GM18873 (cell line): Measurements from ENCODE around the gene SAMD5.

Experiments used
- ATAC-seq: cut with Tn5 transposase; IDR thresholded peaks from one replicate; pipeline ENCODE4 v1.9.1; 2021; ENCODE audit warnings: mild to moderate bottlenecking, moderate library complexity, moderate number of reproducible peaks; ENCODE audit not compliant: unreplicated experiment, low FRiP score

Gene SAMD5

DNA sequence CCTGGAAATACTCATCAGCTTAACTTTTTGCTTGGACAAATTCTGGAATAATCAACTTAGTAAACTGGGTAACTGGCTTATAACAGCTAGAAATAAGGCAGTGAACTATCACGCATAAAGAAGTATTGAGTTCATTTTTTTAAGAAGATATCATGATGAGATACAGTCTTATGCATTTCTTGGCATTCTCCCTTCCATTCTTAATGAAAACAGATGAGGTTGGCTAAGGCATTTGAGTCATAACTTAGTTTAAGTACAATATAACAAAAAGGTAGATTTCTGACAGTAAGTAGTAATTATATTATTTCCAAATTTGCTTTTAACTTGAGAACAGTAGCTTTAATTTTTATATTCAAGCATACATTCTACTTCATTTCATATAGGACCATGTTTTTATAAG lies 56.1 kb downstream of the SAMD5 start:
- no peak for ATAC-seq

DNA sequence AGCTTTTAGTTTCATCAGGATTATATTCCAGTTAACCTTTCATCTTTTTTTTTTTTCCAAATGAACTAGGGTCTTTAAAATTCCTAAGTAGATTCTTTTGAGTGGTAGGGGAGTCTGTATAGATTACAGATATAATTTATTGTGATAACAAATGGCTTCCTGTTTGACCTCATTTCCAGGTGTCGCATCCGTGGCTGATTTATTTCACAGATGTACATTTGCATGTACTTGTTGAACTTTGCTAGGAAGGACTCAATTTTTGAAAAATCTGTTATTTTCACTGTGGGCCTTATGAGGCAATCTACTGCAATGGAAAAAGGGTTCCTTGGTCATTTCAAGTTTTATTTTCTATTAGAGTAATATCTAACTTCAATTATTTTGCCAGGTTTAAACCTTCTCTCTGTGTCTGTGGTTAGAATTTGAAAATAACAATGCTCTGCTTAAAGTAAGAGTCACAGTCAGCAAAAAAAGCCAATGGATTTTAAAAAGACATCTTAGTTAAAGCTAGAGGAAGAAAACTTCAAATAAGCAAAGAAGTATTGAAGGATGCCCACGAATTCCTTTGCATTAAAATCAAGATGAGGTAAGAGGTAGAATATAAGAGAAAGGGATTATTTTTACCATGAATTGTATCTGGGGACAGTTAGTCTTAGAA lies 57.9 kb downstream of the SAMD5 start:
- ATAC-seq, result no peak

DNA sequence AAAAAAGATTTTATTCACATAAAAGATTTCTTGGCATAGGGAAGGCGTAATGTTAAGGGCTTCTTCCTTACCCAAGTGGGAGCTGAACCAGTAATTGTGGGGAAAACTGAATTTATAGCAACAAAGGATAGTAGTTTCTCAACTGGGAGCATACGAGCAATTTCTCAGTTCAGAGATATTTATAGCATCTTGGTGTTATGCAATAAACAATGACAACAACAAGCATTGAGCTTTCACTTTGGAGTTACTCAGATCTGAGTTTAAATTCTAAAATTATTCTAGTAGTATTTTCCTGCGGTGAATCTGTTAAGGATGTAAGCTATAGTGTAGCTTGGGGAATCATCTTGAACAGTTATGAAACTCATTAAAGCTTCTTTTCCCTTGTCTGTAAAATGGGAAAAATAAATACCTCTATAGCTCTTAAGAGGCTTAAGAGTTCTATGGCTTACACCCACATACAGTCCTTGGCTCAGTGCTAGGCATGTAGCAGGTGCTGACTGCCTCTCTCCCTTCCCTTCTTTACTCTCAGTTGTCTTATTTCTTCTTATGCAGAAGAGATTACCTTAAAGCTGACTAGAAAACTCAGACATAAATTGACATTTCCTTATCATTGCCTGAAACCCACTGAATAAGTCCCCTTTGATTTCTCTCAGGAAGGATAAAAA lies 58.8 kb downstream of the SAMD5 start:
- no peak for ATAC-seq

DNA sequence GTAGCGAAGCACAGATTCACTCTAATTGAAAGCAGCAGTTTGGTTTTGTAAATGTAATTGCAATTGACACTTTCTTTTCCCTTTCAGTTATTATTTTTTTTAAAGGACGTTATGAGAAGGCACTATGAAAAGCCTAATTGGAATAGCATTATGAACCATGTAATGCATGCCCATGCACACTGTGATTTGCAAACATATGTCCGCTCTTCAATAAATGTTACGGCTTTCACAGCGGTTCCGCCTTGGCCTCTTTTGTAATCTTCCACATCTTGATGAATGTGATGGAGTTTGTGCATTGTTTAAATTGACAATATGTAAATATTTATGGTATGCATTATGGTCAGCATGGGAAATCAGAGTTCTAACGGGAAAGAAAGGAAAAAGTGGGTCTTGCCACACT lies 61.3 kb downstream of the SAMD5 start:
- ATAC-seq, result no peak

DNA sequence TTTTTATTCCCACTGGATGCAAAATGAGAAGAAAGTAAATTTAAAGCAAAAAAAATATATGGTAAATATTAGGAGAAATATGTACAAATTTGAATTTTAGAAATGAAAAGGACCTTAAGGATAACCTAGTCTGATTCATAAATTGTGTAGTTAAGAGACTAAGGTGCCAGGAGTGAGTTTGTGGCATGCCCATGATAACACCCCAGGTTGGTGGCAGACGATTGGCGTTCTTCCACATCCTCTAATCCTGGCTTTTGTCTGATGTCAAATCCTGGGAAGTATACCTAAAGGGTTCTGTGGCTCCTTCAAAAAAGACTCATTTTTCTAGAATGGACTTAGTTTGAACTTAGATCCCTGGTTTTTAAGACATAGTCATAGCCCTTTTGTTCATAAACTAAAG lies 62.2 kb downstream of the SAMD5 start:
- ATAC-seq, result no peak

DNA sequence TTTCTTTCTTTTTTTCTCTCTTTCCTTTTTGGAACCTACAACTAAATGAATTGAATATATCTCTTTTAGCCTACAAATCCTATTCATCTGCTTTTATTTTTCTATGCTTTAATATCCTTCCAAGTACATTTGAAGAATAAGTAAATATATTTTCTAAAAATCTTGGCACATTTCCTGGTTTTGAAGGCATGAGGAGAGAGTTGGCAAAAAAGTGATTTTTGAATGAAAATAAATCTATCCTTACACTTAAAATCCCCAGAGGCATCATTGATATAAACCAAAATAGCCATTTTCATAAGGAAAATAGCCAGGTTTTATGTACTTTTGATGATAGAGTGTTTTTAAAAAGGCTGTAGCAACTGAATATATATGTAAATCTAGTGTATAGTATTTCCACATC lies 69.0 kb downstream of the SAMD5 start:
- ATAC-seq, result no peak

DNA sequence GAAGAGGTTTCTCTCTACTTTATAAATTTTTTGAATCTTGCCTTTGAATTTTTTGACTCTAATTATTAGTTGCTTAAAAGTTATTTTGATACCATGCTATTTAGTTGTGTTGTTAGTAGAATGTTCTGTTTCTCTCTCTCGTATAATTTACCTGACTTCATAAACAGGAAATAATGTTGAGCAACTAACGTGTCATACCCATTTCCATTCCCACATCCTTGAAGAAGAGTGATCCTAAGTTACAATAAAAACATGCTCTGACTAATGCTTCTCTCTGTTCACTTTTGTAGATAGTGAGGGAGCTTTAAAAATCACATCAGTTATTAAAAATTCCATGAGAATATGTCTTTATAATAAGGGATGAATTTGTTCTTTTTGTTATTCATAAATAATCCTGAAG lies 69.7 kb downstream of the SAMD5 start:
- ATAC-seq, result no peak

DNA sequence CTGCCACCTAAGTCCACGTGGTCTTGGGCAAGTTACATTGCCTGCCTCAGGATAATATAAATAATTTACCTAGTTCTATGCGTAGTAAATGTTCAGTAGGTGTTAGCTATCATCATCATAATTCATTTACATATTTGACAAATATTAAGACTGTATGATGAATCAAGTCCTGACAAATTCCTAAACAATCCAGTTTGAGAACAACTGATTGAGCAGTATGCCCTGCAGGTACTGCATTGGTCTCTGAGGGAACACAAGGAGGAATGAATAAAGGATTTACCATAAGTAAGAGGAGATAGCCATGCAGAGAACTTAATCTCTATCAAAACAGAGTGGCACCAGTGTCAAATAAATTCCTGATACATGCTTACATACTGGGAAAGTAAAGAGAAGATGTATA lies 70.4 kb downstream of the SAMD5 start:
- no peak for ATAC-seq

DNA sequence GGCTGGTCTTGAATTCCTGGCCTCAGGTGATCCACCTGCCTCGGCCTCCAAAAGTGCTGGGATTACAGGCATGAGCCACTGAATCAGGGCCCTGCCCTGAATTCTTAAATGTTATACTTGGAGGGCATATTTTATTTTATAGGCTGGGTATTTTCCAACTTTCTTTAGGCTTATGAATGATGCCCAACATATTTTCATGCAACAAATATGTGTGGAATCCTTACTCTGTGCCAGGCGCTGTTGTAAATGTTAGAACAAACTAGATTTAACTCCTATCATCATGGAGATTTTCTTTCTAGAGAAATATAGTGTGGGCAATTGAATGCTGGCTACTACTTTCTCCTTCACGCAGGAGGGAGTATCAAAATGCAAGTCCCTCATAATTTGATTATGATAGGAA lies 71.2 kb downstream of the SAMD5 start:
- no peak for ATAC-seq

DNA sequence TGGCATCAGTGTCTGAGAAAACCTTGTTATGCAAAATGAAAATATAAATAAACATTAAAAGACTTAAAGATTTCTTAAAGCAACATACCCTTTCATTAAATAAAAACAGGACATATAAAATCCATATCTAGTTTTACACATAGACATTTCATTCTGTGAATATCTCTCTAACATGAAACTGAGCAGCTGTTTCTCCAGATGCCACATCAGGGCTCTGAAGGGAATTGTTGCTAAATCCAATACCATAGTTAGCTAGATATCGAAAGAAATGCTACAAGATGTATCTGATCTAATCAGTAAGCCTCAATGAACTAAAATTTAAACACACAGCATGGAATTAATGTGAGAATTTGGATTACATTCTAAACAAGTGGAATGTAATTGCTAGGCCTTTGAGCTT lies 74.5 kb downstream of the SAMD5 start:
- no peak for ATAC-seq

DNA sequence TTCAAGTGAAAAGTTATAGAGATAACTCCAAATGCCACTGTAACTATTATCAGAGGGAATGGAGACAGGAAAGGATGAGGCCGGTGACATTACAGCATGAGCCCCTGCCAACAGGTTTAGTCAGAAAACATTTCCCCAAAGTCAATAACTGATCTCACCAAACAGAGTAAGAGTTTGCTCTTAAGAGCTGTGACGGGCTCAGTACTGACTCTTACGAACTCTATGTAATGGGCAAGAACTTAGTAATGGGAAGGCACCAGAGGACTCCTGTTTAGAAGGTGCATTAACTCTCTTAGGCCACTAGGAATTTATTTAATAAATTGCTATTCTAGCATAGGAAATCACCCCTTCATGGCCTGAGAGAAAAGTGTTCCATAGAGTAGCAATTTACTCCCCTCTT lies 76.8 kb downstream of the SAMD5 start:
- no peak for ATAC-seq

DNA sequence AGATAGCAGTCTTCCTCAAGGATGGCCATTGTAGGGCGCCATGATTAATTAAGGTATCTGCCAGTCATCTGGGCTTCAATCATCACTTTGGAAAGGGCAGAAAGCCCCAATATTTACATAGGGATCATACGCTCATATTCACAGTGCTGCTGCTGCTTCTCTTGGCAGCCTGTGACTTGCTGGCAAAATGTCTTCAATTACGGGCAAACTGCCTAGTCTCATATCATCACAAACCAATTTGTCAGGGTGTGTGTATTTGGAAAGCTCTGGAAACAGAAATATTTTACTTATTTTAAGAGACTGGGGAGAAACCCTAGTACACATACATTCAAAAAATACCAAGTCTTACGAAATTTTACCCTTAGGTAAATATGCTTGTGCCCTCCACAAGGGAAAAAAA lies 77.6 kb downstream of the SAMD5 start:
- ATAC-seq, result no peak

DNA sequence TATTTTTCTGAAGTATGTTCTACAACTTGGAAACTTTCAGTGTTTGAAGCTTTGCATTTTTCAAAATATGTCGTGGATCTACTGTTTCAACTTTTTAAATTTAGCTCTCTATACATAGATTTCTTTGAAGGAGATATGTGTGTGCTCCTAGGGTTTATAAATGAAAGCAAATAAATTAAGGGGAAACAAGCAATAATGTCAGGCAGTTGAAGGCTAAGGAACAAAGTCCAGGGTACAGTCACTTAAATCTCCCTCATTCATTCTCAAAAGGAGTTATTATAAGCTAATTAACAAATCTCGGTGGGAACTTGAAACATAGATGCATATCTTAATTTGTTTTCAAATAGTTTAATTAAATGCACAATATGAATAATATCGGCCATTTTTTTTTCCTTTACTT lies 79.4 kb downstream of the SAMD5 start:
- ATAC-seq, result no peak

DNA sequence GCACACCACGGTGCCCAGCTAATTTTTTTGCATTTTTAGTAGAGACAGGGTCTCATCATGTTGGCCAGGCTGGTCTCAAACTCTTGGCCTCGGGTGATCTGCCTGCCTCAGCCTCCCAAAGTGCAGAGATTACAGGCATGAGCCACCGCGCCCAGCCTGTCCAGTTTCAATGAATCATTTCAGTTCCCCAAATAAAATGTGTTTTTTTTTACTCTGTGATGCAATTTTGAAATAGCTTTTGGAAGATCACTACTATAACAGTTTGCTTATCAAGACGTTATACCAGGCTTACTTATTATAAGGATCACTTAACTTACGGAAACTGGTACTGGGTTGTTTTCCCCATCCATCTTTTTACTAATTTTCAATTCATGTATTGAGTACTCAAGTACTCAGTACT lies 80.0 kb downstream of the SAMD5 start:
- ATAC-seq, result no peak

DNA sequence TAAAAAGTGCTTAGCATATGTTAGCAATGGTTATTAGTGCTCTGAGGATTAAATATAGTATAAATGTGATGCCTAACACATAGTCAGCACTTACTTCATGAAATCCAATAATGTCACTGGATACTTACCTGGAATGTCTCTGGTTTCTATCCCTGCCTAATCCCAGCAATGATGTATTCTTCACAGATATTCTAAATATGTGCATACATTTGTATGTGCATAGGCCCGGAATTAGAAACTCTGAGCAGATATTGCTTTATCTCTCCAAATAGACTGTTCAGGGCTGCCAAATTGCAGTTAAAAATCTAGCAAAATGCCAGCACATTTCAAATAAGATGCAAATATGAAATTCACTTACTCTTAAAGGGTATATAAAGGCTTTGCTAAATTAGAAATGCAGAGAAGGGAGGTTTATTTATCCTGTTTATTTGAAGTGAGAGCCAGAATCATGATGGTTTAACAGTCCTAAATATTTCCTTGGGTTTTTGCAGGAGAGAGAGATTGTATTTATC lies 81.3 kb downstream of the SAMD5 start:
- no peak for ATAC-seq

DNA sequence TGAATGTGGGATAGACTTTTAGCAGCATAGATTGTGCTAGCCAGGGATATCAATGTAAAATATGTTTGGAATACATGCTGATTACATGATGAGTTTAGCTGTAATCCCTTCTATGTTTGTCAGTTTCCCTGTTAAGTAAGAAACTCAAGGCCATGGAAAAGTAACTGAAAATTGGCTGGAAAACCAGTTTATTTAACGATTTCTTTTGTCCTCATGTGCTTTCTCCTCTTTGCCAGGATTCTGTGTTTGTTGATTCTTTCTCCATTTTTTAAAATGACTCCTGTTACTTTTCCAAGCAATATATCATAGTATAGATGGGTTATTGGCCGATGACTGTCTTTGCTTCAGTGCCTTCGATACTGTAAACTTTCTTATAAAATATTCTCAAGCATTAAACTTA lies 87.5 kb downstream of the SAMD5 start:
- ATAC-seq, result no peak

DNA sequence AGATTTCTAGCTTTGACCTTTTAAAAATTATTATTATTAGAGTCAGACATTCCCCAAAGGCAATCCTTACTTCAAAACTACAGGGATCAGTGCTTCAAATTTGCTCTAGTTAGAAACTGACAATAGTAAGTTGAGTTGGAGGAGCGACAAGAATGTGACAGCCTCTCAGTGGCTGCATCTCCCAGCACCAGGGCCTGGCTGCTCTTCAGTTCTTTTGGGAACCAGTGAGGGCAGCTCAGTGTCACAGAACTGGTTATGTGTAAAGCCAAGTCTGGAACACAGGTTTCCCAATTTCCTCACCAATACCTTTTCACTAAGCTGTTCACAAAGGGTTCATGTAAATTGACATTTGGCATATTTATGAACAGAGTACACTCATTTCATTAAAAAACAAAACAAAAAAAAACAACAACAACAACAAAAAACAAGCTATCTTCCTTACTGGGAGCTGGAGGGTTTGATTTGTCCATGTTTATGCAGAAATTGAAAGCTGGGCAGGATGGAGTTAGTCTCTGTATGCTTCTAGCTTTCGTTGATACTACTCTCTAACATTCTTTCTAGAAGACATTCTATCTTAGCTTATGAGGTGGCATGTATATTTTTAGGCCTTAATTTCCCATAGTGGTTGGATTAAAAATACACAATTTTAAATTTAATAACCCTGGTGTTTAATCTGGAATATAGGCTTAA lies 95.0 kb downstream of the SAMD5 start:
- ATAC-seq, result no peak

DNA sequence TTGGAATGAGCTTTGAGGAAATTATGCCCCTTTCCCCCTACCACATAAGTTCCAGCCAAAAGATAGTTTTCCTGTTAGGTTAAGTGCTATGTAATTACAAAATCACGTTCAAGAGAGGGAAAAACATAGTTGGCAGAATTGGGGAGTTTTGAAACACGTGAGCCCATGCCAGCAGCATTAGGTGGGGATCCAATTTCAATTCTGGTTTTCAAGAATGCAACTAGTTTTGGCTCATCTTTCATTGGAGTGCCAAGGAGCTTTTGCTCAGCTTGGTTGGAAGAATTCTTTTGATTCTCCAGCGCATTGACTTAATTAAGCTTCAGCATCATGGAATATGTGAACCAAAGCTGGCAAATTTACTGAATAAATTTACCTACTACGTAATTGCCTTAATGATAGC lies 95.9 kb downstream of the SAMD5 start:
- no peak for ATAC-seq

DNA sequence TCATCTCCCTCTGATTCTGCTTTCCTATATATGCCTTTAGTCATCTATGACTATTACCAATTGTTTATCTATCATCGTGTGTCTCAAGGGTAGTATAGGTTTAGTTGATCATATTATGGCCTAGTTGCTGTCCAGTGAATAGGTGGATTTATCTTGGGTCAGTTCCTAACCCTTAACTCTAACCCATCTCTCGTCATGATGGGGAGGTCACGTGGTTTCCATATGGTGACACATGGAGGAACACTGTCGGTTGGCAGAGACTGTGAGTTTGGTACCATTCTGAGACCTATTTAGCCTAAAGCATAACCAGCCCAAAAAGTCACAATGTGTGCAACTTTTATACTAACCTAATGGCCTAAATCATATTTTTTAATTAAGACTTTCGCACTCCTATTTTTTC lies 103.5 kb downstream of the SAMD5 start:
- ATAC-seq, result no peak

DNA sequence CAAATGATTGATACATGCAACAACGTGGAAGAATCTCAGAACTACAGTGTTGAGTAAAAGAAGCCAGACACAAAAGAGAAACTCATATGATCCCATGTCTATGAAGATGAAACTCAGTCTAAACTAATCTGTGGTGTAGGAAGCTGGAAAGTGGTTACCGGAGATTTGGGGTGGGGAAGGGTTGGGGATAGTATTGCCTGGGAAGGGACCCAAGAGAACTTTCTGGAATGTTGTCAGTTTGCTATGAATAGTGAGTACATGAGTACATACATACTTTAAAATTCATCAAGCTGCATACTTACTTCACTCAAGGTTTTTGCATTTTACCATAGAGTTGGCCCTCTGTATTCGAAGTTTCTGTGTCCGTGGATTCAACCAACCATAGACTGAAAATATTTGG lies 106.0 kb downstream of the SAMD5 start:
- ATAC-seq, result no peak

DNA sequence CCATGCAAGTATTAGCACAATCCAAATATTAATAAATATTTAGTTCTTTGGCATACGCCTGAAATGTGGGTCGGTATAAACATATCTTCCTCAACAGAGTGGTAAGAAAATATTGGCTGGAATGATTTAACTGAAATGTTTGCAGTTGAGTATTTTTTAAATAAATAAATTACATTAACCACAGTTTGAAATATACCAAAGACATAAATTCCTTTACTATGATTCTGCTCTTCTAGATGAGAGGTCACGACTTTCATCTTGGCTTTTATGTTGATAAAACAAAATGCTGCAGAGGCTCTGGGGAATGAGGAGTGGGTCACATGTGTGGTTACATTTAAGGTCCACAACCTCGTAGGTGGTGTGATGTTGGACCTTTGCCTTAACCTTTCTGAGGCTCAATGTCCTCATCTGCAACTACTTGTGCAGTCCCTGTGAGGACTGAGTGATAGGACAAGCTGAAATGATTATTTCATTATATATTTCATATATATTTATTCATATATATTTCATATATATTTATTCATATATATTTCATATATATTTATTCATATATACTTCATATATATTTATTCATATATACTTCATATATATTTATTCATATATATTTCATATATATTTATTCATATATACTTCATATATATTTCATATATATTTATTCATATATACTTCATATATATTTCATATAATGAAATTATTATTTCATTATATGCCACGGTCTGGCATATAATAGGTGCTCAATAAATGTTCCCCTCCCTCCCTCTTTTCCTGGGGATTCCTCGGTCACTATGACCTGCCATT lies 107.4 kb downstream of the SAMD5 start:
- ATAC-seq, result no peak
